OCI-LY7 (cell line): ENCODE data around the gene CXCL5. TPM values are rescaled to one million over a fixed set of nuclear protein-coding genes. Genes with fewer than 3 reads are reported as not detected.

Experiments
- BruUV-seq: library from RNA; stranded (reverse); fragments of 400-500 nt; replicated peaks from 2 replicates; lab custom pipeline; 2021; lab: Mats Ljungman, UMichigan
- CTCF ChIA-PET: fragments of 300-600 bp; sonication (Branson Sonifier 250); formaldehyde crosslinking; loops from one replicate; lab custom pipeline; 2022; ENCODE audit warnings: antibody characterized with exemption; ENCODE audit not compliant: unreplicated experiment; lab: Charles Lee
- POLR2A ChIA-PET: fragments of 300-600 bp; sonication (Branson Sonifier 250); formaldehyde crosslinking; loops from one replicate; lab custom pipeline; 2022; ENCODE audit warnings: antibody characterized with exemption; lab: Charles Lee
- DNase-seq: peaks from one replicate; pipeline ENCODE4 v3.0.0-alpha.2; 2015; ENCODE audit warnings: low spot score
- H2AFZ ChIP-seq: fragments of 200-600 bp; sonication (generic), shearing (Covaris generic); 2 replicates; pipeline ENCODE4 v1.6.1; 2014; ENCODE audit warnings: mild to moderate bottlenecking, antibody characterized with exemption, low read length, moderate library complexity
- H3K27ac ChIP-seq: fragments of 200-600 bp; sonication (generic); 2 replicates; pipeline ENCODE4 v1.5.1; 2014; ENCODE audit warnings: mixed run types, low read depth, mild to moderate bottlenecking, moderate library complexity, low read length, inconsistent platforms; ENCODE audit not compliant: poor library complexity, severe bottlenecking
- H3K36me3 ChIP-seq: fragments of 200-600 bp; sonication (generic); 2 replicates; pipeline ENCODE4 v1.6.1; 2014; ENCODE audit warnings: mild to moderate bottlenecking, antibody characterized with exemption, low read length, moderate library complexity, mixed read lengths; ENCODE audit not compliant: insufficient read depth
- H3K4me1 ChIP-seq: fragments of 200-600 bp; sonication (generic); 2 replicates; pipeline ENCODE4 v1.5.1; 2014; ENCODE audit warnings: mild to moderate bottlenecking, low read length; ENCODE audit not compliant: insufficient read depth, poor library complexity, severe bottlenecking
- H3K4me2 ChIP-seq: fragments of 200-600 bp; sonication (generic); 2 replicates; pipeline ENCODE4 v1.6.1; 2014; ENCODE audit warnings: mild to moderate bottlenecking, low read length
- H3K4me3 ChIP-seq: fragments of 200-600 bp; sonication (generic); 2 replicates; pipeline ENCODE4 v1.5.1; 2014; ENCODE audit warnings: mild to moderate bottlenecking, low read depth, low read length; ENCODE audit not compliant: poor library complexity, severe bottlenecking
- H3K79me2 ChIP-seq: fragments of 200-600 bp; sonication (generic); 2 replicates; pipeline ENCODE4 v1.6.1; 2016; ENCODE audit warnings: low read depth, mild to moderate bottlenecking, low read length, moderate library complexity, mixed read lengths; ENCODE audit not compliant: insufficient read depth
- H3K9me2 ChIP-seq: fragments of 200-600 bp; sonication (generic); 2 replicates; pipeline ENCODE4 v1.6.1; 2016; ENCODE audit warnings: mild to moderate bottlenecking, low read length, mixed read lengths; ENCODE audit not compliant: insufficient read depth
- H3K9me3 ChIP-seq: fragments of 200-600 bp; sonication (generic); 2 replicates; pipeline ENCODE4 v1.6.1; 2014; ENCODE audit warnings: mild to moderate bottlenecking, mixed run types, low read length, mixed read lengths
- H4K20me1 ChIP-seq: fragments of 200-600 bp; sonication (generic); 2 replicates; pipeline ENCODE4 v1.6.1; 2014; ENCODE audit warnings: mild to moderate bottlenecking, antibody characterized with exemption, low read length, moderate library complexity, mixed read lengths; ENCODE audit not compliant: insufficient read depth
- CTCF ChIP-seq: fragments of 200-600 bp; sonication (generic); conservative IDR thresholded peaks from 2 replicates; pipeline ENCODE4 v1.5.1; 2014; ENCODE audit warnings: mild to moderate bottlenecking, antibody characterized with exemption, low read length, moderate library complexity, mixed read lengths
- EZH2phosphoT487 ChIP-seq: fragments of 200-600 bp; sonication (generic); IDR thresholded peaks from 2 replicates; pipeline ENCODE4 v1.6.1; 2018; ENCODE audit warnings: low read depth, borderline replicate concordance, mild to moderate bottlenecking, mixed run types, antibody characterized with exemption, low read length, moderate library complexity, mixed read lengths
- intact Hi-C: fragments of 100-400 bp; cut with micrococcal nuclease; formaldehyde crosslinking; loops from one replicate; pipeline ENCODE4 v1.10.0; 2022; ENCODE audit not compliant: unreplicated experiment
- total RNA-seq, 2 experiments: library from RNA; depleted of rRNA in 1 of 2; stranded (reverse); fragments of >200 nt in 1 of 2; shearing (Covaris generic) in 1 of 2; gene quantifications; 2 replicates each; pipeline ENCODE4 v1.2.3, GENCODE V29; 2014 to 2022

CXCL5 gene
- total RNA-seq, 2 experiments from 2014 or later, result not detected

GRCh38 chr4:74042681-74043080 is 44.2 kb upstream of the CXCL5 start:
- no peaks in the 10 kb centered on the region for H3K9me2 ChIP-seq
- ChIA-PET CTCF (no interaction called here), POLR2A (no interaction called here)
- no peak for TF ChIP-seq EZH2phosphoT487
- TF ChIP-seq CTCF, result no peak
- no peaks in the 10 kb centered on the region for H3K4me1 ChIP-seq
- no peaks in the 10 kb centered on the region for H4K20me1 ChIP-seq
- DNase-seq, result no peak
- no peak overlapping the region for H2AFZ ChIP-seq
- intact Hi-C loops, result no loop called here
- no peak overlapping the region for H3K27ac ChIP-seq
- 0 out of 2 replicates have a peak, but pooled peaks cover 7% of the 10 kb centered on the region for H3K9me3 ChIP-seq
- no TSS peak for BruUV-seq
- no peaks in the 10 kb centered on the region for H3K79me2 ChIP-seq
- H3K36me3 ChIP-seq, result no peaks in the 10 kb centered on the region
- no peak overlapping the region for H3K4me3 ChIP-seq
- no peak overlapping the region for H3K4me2 ChIP-seq

GRCh38 chr4:74041418-74041817 is 42.9 kb upstream of the CXCL5 start:
- intact Hi-C loops, result no loop called here
- H3K36me3 ChIP-seq, result no peaks in the 10 kb centered on the region
- no peak for DNase-seq
- no peak overlapping the region for H3K27ac ChIP-seq
- TF ChIP-seq EZH2phosphoT487 (no peak), CTCF (no peak)
- H3K4me1 ChIP-seq, result no peaks in the 10 kb centered on the region
- no peak overlapping the region for H3K4me2 ChIP-seq
- no peak overlapping the region for H2AFZ ChIP-seq
- no peaks in the 10 kb centered on the region for H3K79me2 ChIP-seq
- no peaks in the 10 kb centered on the region for H3K9me3 ChIP-seq
- POLR2A ChIA-PET, result no interaction called here
- no peak overlapping the region for H3K4me3 ChIP-seq
- CTCF ChIA-PET, result no interaction called here
- H4K20me1 ChIP-seq, result no peaks in the 10 kb centered on the region
- no TSS peak for BruUV-seq
- H3K9me2 ChIP-seq, result no peaks in the 10 kb centered on the region

- Histone ChIP-seq H3K79me2 (no peaks in the 10 kb centered on the region), H3K9me2 (no peaks in the 10 kb centered on the region), H3K4me1 (no peaks in the 10 kb centered on the region), H4K20me1 (no peaks in the 10 kb centered on the region), H2AFZ (no peak overlapping the region), H3K4me2 (no peak overlapping the region), H3K27ac (no peak overlapping the region), H3K4me3 (no peak overlapping the region), H3K36me3 (no peaks in the 10 kb centered on the region), H3K9me3 (no peaks in the 10 kb centered on the region)
- ChIA-PET CTCF (no interaction called here), POLR2A (no interaction called here)
- intact Hi-C loops, result no loop called here
- no peak for DNase-seq
- TF ChIP-seq EZH2phosphoT487 (no peak), CTCF (no peak)
- no TSS peak for BruUV-seq
Observed at GRCh38 chr4:74039315-74039763, 40.9 kb upstream of the CXCL5 start.
